GM12892 (cell line): ENCODE results near the gene DPYSL3.

Experiments
- POLR2A ChIP-seq: IDR thresholded peaks from 2 replicates; pipeline ENCODE4 v1.6.1; 2011; ENCODE audit warnings: low read depth, low read length, control low read depth
- POLR2AphosphoS5 ChIP-seq: IDR thresholded peaks from 2 replicates; pipeline ENCODE4 v1.6.1; 2011; ENCODE audit warnings: low read depth, low read length, control low read depth
- TAF1 ChIP-seq: IDR thresholded peaks from 2 replicates; pipeline ENCODE4 v1.6.1; 2011; ENCODE audit warnings: low read depth, mild to moderate bottlenecking, control low read depth, low read length, borderline replicate concordance

DNA sequence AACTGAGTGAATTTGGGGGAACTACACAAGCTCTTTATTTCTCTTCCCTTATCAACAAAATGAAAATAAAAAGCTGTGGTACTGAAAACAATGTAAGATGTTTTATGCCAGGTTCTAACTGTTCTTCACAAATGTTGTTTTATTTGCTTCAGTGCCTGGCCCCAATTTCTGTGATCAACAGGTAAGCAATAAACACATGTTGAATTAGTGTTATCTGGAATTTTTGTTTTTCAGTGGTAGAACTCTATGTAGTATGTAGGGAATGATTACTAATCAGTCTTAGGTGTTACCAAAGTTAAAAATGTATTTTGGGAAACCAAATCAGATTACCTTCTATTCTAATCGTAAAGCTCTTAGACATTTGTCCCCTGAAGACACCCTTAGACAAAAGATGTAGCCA lies 7.5 kb upstream of the DPYSL3 start:
- TF ChIP-seq POLR2A (no peak), POLR2AphosphoS5 (no peak), TAF1 (no peak)
